Measurements from ENCODE around the gene THSD1. TPM values are rescaled to one million over a fixed set of nuclear protein-coding genes. Genes with fewer than 3 reads are reported as not detected.

THSD1 gene
- total and polyA plus RNA-seq, 9 of the 15 experiments (the other 6 are each of a cell fraction or from before 2014, with no cell fraction given) = 0.01 to 0.11 (median 0.04) TPM; not detected in 2

- no peak for TF ChIP-seq SMARCB1 (IDR thresholded peaks at IDR 0.05; ENCODE audit: insufficient read length, low read depth)
- no peak for TF ChIP-seq CREB3 (tag; conservative IDR thresholded peaks at IDR 0.05; ENCODE audit: low read depth)
- no peak for TF ChIP-seq TSC22D4 (tag; IDR thresholded peaks at IDR 0.05)
- no peak for TF ChIP-seq BDP1 (IDR thresholded peaks at IDR 0.05; ENCODE audit: insufficient read depth, insufficient read length)
- TF ChIP-seq BHLHE40 (IDR thresholded peaks at IDR 0.05; ENCODE audit: low read length) = 0 out of 2 replicates have a peak, but pooled peaks have one; percentile 7
- TF ChIP-seq ELF1 (tag; IDR thresholded peaks at IDR 0.05) = no peak
- TF ChIP-seq CREBBP (IDR thresholded peaks at IDR 0.05; ENCODE audit: low read depth, low read length) = no peak
- TF ChIP-seq SNIP1 (IDR thresholded peaks at IDR 0.05; ENCODE audit: low read depth) = no peak
- TF ChIP-seq ZNF282 (CRISPR knock-in tag; IDR thresholded peaks at IDR 0.05) = no peak
- no peak for TF ChIP-seq ZNF354B (CRISPR knock-in tag; IDR thresholded peaks at IDR 0.05)
- TF ChIP-seq EGR1 (conservative IDR thresholded peaks at IDR 0.05) = peak; percentile 24; the same call in 1 of the 2 replicates
- TF ChIP-seq DACH1 (IDR thresholded peaks at IDR 0.05; ENCODE audit: partially characterized antibody) = no peak
- no peak for TF ChIP-seq SRSF7 (optimal IDR thresholded peaks at IDR 0.05; ENCODE audit: low read depth, low read length)
- TF ChIP-seq CHD4 (IDR thresholded peaks at IDR 0.05; ENCODE audit: insufficient read depth, insufficient replicate concordance, low read depth, low read length, poor library complexity, severe bottlenecking) = no peak
- TF ChIP-seq MYBL2 (IDR thresholded peaks at IDR 0.05; ENCODE audit: low read depth) = no peak
- TF ChIP-seq MYBL2 (CRISPR knock-in tag; IDR thresholded peaks at IDR 0.05; ENCODE audit: borderline replicate concordance) = no peak
- 0 out of 2 replicates have a peak, but pooled peaks have one; percentile 24 for TF ChIP-seq FOSL1 (tag; conservative IDR thresholded peaks at IDR 0.05)
- TF ChIP-seq TEAD2 (tag; IDR thresholded peaks at IDR 0.05) = no peak
- no peak for TF ChIP-seq ARID2 (IDR thresholded peaks at IDR 0.05)
- peak; percentile 35; the same call in 1 of the 2 replicates for TF ChIP-seq EP400 (IDR thresholded peaks at IDR 0.05)
- TF ChIP-seq C11orf30 (IDR thresholded peaks at IDR 0.05; ENCODE audit: low read depth) = peak; percentile 16; the same call in 1 of the 2 replicates
- no peak for TF ChIP-seq BMI1 (IDR thresholded peaks at IDR 0.05; ENCODE audit: low read length)
- TF ChIP-seq RBM25 (IDR thresholded peaks at IDR 0.05; ENCODE audit: low read depth, low read length, severe bottlenecking) = no peak
- TF ChIP-seq BCLAF1 (IDR thresholded peaks at IDR 0.05; ENCODE audit: borderline replicate concordance in 1 of 2, control insufficient read depth in 1 of 2, low read depth in 2 of 2, low read length in 1 of 2) = no peak
Measured at GRCh38 chr13:52348983-52349780, 56.8 kb downstream of the THSD1 start (continued).

All from K562 (cell line).